ENCODE results near the gene RNPEPL1.

DNA sequence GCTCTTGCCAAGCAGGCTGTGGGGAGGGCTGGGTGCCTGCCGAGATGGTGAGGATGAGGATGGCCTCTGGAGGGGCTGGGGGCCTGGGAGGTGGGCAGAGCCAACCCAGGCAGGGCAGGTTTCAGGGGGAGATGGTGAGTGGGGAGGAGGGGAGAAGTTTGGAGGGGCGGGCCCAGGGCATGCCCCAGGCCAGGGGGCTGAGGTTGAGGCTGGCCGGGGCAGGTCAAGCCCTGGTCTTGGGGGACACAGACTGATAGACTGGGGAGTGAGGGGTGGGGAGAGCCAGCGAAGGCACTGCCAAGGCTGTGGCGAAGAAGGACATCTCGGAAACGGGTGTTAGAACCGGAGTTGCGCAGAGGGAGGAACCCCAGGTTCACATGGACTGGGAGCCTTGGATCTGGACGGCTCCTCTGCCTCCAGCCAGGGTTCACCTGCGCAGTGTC, 30.9 kb downstream of the RNPEPL1 start:
- TF ChIP-seq EZH2phosphoT487 (IDR thresholded peaks at IDR 0.05; ENCODE audit: insufficient read depth, low read depth) = no peak
- TF ChIP-seq EZH2 (IDR thresholded peaks at IDR 0.05; ENCODE audit: insufficient read depth, poor library complexity, severe bottlenecking) = no peak

All from GM23248 (cell line).